Skeletal muscle tissue (tissue), 4 donors: ENCODE data around the gene IFNLR1. TPM values are rescaled to one million over a fixed set of nuclear protein-coding genes. Genes with fewer than 3 reads are reported as not detected.

ENCODE experiments used
- H3K27ac ChIP-seq: one replicate; pipeline ENCODE4 v1.7.0; 2013; ENCODE audit warnings: mild to moderate bottlenecking, low read depth, low read length, inconsistent platforms
- H3K27me3 ChIP-seq, 3 donors: one replicate each; pipeline ENCODE4 v1.7.0; 2013; ENCODE audit warnings: low read length in 3 of 3; ENCODE audit not compliant: control insufficient read depth in 3 of 3, insufficient read depth in 3 of 3
- H3K36me3 ChIP-seq, 3 donors: one replicate each; pipeline ENCODE4 v1.7.0; 2013; ENCODE audit warnings: low read length in 3 of 3; ENCODE audit not compliant: control insufficient read depth in 3 of 3, insufficient read depth in 3 of 3
- H3K4me1 ChIP-seq, 3 donors: one replicate each; pipeline ENCODE4 v1.7.0; 2013; ENCODE audit warnings: low read length in 3 of 3, mild to moderate bottlenecking in 3 of 3; ENCODE audit not compliant: control insufficient read depth in 3 of 3, insufficient read depth in 3 of 3
- H3K4me3 ChIP-seq, 3 donors: one replicate each; pipeline ENCODE4 v1.7.0; 2013; ENCODE audit warnings: low read length in 3 of 3
- H3K9ac ChIP-seq, 3 donors: one replicate each; pipeline ENCODE4 v1.7.0; 2013; ENCODE audit warnings: low read length in 3 of 3, mild to moderate bottlenecking in 3 of 3, moderate library complexity in 2 of 3, low read depth in 1 of 3
- H3K9me3 ChIP-seq, 3 donors: one replicate each; pipeline ENCODE4 v1.7.0; 2013; ENCODE audit warnings: low read length in 3 of 3; ENCODE audit not compliant: control insufficient read depth in 3 of 3
- total RNA-seq: library from RNA; depleted of rRNA; stranded (reverse); fragments of >200 nt; gene quantifications from one replicate; pipeline ENCODE4 v1.2.3, GENCODE V29; 2014
- donor health status: Osteomylitis.

IFNLR1 gene
- total RNA-seq, 1 donor from 2014 or later, result not detected

- Histone ChIP-seq H3K9ac (no peak overlapping the region), H3K9me3 (no peaks in the 10 kb centered on the region), H3K4me3 (no peak overlapping the region), H3K36me3 (no peaks in the 10 kb centered on the region), H3K27me3 (peaks cover 0 to 3% (median 0%) of the 10 kb centered on the region in 3 donors), H3K27ac (no peak overlapping the region), H3K4me1 (peaks cover 0 to 9% (median 7%) of the 10 kb centered on the region in 3 donors)
Measured at GRCh38 chr1:24182061-24182460, 5.0 kb downstream of the IFNLR1 start.

GRCh38 chr1:24181619-24182018, 5.5 kb downstream of the IFNLR1 start:
- Histone ChIP-seq H3K36me3 (no peaks in the 10 kb centered on the region), H3K4me1 (peaks cover 0 to 7% (median 4%) of the 10 kb centered on the region in 3 donors), H3K27ac (no peak overlapping the region), H3K4me3 (no peak overlapping the region), H3K9ac (no peak overlapping the region), H3K27me3 (peaks cover 0 to 3% (median 0%) of the 10 kb centered on the region in 3 donors), H3K9me3 (no peaks in the 10 kb centered on the region)

- Histone ChIP-seq H3K36me3 (no peaks in the 10 kb centered on the region), H3K4me3 (no peak overlapping the region)
Measured at GRCh38 chr1:24180676-24181075, 6.4 kb downstream of the IFNLR1 start.

GRCh38 chr1:24179251-24179840, 7.7 kb downstream of the IFNLR1 start:
- Histone ChIP-seq H3K36me3 (no peaks in the 10 kb centered on the region), H3K4me1 (no peaks in the 10 kb centered on the region), H3K4me3 (no peak overlapping the region), H3K9me3 (no peaks in the 10 kb centered on the region), H3K9ac (no peak overlapping the region), H3K27ac (no peak overlapping the region), H3K27me3 (no peaks in the 10 kb centered on the region)

More at GRCh38 chr1:24180676-24181075, 6.4 kb downstream of the IFNLR1 start:
- Histone ChIP-seq H3K9ac (no peak overlapping the region), H3K27ac (no peak overlapping the region), H3K4me1 (peaks cover 0 to under 1% (median 0%) of the 10 kb centered on the region in 3 donors), H3K27me3 (peaks cover 0 to 2% (median 0%) of the 10 kb centered on the region in 3 donors), H3K9me3 (no peaks in the 10 kb centered on the region)

GRCh38 chr1:24178407-24178806, 8.7 kb downstream of the IFNLR1 start:
- Histone ChIP-seq H3K9ac (no peak overlapping the region), H3K4me3 (no peak overlapping the region), H3K27me3 (no peaks in the 10 kb centered on the region), H3K36me3 (no peaks in the 10 kb centered on the region), H3K9me3 (no peaks in the 10 kb centered on the region), H3K27ac (no peak overlapping the region), H3K4me1 (no peaks in the 10 kb centered on the region)

GRCh38 chr1:24177161-24177560, 9.9 kb downstream of the IFNLR1 start:
- Histone ChIP-seq H3K9ac (no peak overlapping the region), H3K27me3 (no peaks in the 10 kb centered on the region), H3K27ac (no peak overlapping the region), H3K4me1 (no peaks in the 10 kb centered on the region), H3K4me3 (no peak overlapping the region), H3K36me3 (no peaks in the 10 kb centered on the region), H3K9me3 (no peaks in the 10 kb centered on the region)

- Histone ChIP-seq H3K27ac (no peak overlapping the region), H3K9ac (no peak overlapping the region), H3K4me1 (no peaks in the 10 kb centered on the region), H3K9me3 (no peaks in the 10 kb centered on the region), H3K36me3 (no peaks in the 10 kb centered on the region), H3K27me3 (no peaks in the 10 kb centered on the region), H3K4me3 (no peak overlapping the region)
Measured at GRCh38 chr1:24175033-24175755, 11.9 kb downstream of the IFNLR1 start.

- H3K4me1 ChIP-seq, result peaks cover 0 to 2% (median 0%) of the 10 kb centered on the region in 3 donors
- no peaks in the 10 kb centered on the region for H3K36me3 ChIP-seq
- H3K9ac ChIP-seq, result no peak overlapping the region
Measured at GRCh38 chr1:24173638-24174575, 13.2 kb downstream of the IFNLR1 start.

GRCh38 chr1:24172598-24172997, 14.5 kb downstream of the IFNLR1 start:
- peaks cover 0 to 2% (median 0%) of the 10 kb centered on the region in 3 donors for H3K27me3 ChIP-seq
- H3K9me3 ChIP-seq, result no peaks in the 10 kb centered on the region
- H3K36me3 ChIP-seq, result no peaks in the 10 kb centered on the region
- H3K27ac ChIP-seq, result no peak overlapping the region
- H3K4me1 ChIP-seq, result peaks cover 4 to 9% (median 7%) of the 10 kb centered on the region in 3 donors
- no peak overlapping the region for H3K4me3 ChIP-seq
- H3K9ac ChIP-seq, result no peak overlapping the region

More at GRCh38 chr1:24173638-24174575, 13.2 kb downstream of the IFNLR1 start:
- peaks cover 0 to 2% (median 0%) of the 10 kb centered on the region in 3 donors for H3K27me3 ChIP-seq
- no peak overlapping the region for H3K27ac ChIP-seq
- H3K9me3 ChIP-seq, result no peaks in the 10 kb centered on the region
- no peak overlapping the region for H3K4me3 ChIP-seq
